Measurements from ENCODE around the gene MAN2C1. TPM values are rescaled to one million over a fixed set of nuclear protein-coding genes. Genes with fewer than 3 reads are reported as not detected.
"Not testable (repeated sequence)": the region's sequence is repeated elsewhere in the genome, so short reads cannot be mapped to it uniquely, and the experiment has no call there.

MAN2C1 gene
- polyA plus RNA-seq, 3 donors, result 79.2 to 112 (median 111) TPM

DNA sequence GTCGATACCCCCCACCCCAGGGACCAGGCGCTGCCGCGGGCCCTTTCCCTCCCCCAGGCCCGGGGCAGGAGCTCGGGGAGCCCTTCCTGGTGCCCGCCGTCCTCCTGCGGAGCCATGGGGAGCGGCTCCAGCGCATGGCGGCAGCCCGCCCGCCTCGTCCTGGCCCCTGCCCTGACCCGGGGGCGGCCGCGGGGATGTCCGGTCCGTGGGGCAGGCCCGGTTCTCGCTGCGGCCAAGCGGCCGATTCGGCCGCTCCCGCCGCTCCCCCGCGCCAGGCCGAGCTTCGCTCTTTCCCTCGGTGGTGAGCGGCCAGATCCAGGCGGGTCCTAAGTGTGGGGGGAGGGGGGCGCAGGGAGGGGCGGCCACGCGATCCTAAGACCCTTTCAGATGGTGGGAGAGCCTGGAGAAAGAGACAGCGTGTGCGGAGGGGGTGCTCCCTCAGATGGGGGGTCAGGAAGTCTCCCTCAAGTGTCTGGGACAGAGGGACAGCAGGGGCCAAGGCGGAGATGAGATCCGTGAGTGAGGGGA, 20.3 kb downstream of the MAN2C1 start:
- no peak for DNase-seq (ENCODE audit: low read depth in 3 of 3, low spot score in 2 of 3)

DNA sequence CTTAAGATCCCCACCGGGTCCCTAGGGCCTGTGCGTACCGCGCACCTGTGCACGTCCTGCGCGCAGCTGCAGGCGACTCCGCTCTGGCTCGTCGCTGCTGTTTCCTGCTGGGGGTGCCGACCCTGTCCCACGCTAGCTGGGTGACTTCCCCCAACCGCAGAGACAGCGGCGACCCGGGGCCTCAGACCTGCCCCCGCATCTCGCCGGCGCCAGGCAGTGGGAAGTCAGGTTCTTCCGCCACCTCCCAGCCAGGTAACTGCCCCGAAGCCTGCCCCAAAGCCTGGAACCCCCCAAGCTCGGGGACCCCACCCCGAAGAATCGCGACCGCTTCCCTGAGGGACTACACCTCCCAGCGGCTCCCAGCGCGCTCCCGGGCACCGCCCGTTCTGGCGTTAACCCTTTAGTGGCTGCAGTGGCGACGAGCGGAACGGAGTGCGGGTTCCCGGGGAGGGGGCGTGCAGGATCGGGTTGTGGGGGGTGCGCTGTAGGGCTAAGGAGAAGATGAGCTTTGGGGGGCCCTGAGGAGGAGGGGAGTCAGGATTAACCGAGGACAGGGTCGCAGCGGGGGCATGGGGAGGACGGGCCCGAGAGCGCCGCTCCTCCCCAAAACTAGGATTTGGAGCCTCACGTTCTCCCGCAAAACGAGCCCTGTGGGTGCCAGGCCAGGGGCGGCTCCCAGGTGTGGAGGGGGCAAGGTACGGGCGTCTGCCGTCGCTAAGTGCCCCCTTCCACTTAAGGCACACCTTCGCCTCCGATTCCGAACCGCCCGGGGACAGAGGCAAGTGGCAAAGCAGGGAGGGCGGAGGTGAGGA, 21.0 kb downstream of the MAN2C1 start:
- DNase-seq (ENCODE audit: low read depth in 3 of 3, low spot score in 2 of 3), result no peak

DNA sequence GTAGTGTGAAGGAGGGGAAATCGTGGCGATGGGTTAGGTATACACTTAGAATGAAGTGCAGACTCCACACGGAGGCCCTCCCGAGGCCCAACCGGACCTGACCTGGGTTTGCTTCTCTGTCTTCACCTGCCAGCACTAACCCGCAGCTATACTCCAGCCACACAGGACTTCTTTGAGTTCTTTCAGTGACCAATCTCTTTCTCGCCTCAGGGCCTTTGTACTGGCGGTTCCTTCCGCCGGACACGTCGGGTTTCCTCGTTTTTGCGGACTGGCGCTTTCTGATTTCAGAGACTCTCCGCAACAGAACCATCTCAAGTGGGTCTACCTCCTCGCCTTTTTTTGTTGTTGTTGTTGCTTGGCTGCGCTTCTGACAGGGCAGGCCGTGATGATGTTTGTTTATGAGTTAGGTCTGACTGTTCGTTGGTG, 21.6 kb downstream of the MAN2C1 start, which contains the start of gene NEIL1:
Gene NEIL1, plus strand, starts transcription at position 244 of the 426 bp plus-strand sequence. CDS start 1,867 bp downstream, outside the sequence.
- DNase-seq (ENCODE audit: low read depth in 3 of 3, low spot score in 2 of 3), result no peak

DNA sequence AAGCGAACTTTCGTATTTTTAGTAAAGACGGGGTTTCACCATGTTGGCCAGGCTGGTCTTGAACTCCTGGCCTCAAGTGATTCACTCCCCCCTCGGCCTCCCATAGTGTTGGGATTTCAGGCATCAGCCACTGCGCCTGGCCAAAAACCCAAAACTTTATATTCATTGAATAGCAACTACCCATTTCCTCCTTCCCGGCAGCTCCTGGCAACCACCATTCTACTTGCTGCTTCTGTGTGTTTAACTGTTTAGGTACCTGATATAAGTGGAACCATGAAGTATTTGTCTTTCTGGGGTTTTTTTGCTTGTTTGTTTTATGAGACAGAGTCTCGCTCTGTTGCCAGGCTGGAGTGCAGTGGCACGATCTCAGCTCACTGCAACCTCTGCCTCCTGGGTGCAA, 24.5 kb downstream of the MAN2C1 start:
- not testable (repeated sequence) for DNase-seq (ENCODE audit: low read depth in 3 of 3, low spot score in 2 of 3)

DNA sequence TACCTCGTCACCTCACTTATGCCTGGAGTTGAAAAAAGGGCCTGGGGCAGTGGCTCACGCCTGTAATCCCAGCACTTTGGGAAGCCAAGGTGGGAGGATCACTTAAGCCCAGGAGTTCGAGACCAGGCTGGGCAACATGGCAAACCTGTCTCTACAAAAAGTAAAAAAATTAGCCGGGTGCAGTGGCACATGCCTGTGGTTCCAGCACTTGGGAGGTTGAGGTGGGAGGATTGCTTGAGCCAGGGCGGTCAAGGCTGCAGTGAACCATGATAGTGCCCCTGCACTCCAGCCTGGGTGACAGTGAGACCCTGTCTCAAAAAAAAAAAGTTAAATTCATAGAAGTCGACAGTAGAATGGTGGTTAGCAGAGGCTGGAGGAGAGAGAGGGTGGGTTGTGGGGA, 26.2 kb downstream of the MAN2C1 start:
- DNase-seq (ENCODE audit: low read depth in 3 of 3, low spot score in 2 of 3), result no peak

DNA sequence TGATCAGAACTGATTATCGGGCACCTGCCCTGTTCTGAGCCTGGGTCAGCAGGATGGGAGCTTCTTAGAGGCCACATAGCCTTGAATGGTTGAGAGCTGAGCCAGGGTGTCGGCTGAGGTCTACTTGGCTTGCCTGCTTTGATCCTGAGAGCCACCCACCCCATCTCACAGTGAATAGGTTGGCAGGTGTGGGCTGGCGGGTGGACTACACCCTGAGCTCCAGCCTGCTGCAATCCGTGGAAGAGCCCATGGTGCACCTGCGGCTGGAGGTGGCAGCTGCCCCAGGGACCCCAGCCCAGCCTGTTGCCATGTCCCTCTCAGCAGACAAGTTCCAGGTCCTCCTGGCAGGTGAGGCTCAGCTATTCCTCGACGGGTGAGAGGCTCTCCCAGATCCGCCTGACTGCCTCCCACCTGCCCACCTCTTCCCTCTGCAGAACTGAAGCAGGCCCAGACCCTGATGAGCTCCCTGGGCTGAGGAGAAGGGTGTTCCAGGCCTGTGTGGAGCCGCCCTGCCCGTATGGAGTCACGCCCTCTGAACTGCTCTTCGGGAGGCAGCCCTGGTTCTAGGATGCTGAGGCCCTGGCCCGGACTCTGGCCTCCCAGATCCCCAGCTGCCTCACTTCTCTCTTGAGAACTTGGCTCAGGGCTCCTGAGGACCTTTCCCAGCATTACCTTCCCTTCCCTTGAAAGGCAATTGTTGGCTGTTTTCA, 28.7 kb downstream of the MAN2C1 start:
- DNase-seq (ENCODE audit: low read depth in 3 of 3, low spot score in 2 of 3), result no peak

DNA sequence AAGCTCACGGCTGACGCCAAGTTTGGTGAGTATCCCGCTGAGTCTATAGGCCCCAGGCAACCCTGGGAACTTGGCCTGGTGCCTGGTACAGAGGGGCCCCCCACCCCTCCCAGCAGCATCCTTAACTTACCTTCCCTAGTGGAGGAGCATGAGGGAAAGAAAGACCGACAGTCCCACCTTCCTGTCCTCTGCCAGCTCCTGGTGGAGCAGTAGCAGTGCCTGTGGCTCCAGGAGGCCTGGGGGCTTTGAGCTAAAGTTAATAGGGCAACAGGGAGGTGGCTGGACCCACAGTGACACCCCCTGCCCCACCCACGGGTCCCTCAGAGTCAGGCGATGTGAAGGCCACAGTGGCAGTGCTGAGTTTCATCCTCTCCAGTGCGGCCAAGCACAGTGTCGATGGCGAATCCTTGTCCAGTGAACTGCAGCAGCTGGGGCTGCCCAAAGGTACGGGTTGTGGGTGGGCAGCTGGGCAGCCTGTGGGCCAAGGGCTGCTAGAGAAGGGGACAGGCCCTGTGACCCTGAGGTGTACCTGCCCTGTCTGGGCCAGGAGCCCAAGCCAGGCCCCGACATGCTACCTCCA, 29.7 kb downstream of the MAN2C1 start:
- DNase-seq (ENCODE audit: low read depth in 3 of 3, low spot score in 2 of 3), result no peak

DNA sequence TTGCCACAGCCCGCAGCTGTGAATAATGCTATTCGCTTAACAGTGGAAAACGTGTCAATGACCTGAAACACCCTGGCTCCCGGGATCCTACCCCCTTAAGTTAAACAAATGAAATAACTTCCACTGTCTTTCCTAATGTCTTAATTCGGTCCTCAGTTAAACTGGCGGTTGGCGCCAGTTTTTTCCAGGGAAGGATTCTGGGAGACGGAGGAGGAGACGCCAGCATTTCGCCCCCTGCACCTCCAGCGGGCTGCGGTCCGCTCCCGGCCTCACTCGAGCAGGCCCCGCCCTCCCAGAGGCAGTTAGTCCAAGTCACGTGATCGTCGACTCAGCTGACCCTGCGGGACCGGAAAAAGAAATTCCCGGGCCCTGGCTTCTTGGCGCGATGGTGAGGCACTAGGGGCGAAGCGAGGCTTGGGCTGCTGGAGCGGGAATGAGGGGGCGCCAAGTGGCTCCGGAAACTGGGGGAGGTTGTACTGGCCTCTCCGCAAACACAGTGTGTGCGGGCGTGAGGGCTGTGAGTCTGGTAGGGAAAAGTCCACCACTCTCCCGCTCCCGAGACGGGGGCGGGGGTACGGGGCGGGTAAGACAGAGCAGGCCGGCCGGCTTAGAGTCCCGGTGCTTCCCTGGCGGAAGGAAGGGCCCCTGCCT, 32.6 kb downstream of the MAN2C1 start, which contains the start of gene COMMD4:
Gene COMMD4, plus strand, starts transcription at position 359 of the 651 bp plus-strand sequence. Its CDS starts 27 bp downstream, at position 386.
- peak; percentile 85 to 91 (median 85) for DNase-seq (ENCODE audit: low read depth in 3 of 3, low spot score in 2 of 3)

DNA sequence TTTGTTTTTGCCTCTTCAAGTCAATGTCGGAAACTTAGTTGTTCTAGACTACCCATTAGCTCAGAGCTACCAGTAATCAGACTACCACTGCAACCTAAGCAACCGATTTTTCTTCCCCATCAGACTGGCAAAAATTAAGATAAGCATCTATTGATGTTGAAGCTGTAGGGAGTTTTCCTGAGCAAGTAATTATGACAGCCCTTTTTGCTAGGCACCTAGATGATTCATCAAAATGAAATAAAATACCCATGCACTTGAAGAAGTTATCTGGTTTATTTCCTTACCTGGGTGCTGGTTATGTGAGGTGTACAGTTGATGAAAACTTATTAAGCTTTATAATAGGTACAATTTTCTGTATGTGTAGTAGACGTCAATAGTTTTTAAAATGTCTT, 33.1 kb downstream of the MAN2C1 start:
- no peak for DNase-seq (ENCODE audit: low read depth in 3 of 3, low spot score in 2 of 3)

DNA sequence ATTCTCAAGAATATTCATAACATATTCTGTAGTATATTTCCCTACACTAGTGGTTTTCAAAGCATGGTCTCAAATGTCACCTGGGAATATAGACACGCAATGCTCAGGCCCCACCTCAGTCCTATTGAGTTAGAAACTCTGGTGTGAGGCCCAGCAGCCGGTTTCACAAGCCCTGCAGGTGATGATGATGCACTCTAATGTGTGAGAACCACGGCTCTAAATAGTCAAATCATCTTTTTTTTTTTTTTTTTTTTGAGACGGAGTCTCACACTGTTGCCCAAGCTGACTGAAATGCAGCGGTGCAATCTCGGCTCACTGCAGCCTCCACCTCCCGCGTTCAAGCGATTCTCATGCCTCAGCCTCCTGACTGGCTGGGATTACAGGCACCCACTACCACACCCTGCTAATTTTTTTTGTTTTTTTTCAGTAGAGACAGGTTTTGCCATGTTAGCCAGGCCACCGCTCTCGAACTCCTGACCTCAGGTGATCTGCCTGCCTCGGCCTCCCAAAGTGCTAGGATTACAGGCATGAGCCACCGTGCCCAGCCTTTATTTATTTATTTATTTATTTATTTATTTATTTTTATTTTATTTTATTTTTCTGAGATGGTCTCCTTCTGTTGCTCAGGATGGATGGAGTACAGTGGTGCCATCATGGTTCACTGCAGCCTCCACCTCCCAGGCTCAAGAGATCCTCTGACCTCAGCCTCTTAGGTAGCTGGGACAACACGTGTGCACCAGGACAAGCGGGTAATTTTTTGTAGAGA, 34.6 kb downstream of the MAN2C1 start:
- DNase-seq (ENCODE audit: low read depth in 3 of 3, low spot score in 2 of 3), result not testable (repeated sequence)

DNA sequence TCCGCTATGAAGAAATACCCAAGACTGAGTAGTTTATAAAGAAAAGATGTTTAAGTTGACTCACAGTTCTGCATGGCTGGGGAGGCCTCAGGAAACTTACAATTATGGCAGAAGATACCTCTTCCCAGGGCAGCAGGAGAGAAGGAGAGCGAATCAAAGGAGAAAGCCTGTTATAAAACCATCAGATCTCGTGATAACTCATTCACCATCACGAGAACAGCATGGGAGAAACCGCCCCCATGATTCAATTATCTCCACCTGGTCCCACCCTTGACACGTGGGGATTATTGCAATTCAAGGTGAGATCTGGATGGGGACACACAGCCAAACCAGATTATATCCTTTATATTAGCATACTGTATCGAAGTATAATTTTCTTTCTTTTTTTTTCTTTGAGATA, 36.3 kb downstream of the MAN2C1 start:
- DNase-seq (ENCODE audit: low read depth in 3 of 3, low spot score in 2 of 3), result not testable (repeated sequence)

DNA sequence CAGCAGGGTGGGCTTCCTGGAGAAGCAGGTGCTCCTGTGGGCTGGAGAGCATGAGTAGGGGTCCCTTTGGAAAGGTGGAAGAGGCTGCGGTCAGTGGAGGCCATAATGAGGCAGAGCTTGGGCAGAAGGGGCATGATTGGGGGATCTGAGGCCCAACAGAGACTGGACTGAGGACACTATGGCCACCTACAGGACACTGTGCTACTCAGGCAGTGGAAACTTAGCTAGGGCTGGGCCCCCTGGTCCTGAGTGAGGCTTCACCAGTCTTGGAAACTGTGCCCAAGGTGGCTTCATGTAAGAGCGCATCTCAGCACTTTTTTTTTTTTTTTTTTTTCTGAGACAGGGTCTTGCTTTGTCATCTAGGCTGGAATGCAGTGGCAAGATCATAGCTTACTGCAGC, 38.8 kb downstream of the MAN2C1 start:
- DNase-seq (ENCODE audit: low read depth in 3 of 3, low spot score in 2 of 3), result no peak

DNA sequence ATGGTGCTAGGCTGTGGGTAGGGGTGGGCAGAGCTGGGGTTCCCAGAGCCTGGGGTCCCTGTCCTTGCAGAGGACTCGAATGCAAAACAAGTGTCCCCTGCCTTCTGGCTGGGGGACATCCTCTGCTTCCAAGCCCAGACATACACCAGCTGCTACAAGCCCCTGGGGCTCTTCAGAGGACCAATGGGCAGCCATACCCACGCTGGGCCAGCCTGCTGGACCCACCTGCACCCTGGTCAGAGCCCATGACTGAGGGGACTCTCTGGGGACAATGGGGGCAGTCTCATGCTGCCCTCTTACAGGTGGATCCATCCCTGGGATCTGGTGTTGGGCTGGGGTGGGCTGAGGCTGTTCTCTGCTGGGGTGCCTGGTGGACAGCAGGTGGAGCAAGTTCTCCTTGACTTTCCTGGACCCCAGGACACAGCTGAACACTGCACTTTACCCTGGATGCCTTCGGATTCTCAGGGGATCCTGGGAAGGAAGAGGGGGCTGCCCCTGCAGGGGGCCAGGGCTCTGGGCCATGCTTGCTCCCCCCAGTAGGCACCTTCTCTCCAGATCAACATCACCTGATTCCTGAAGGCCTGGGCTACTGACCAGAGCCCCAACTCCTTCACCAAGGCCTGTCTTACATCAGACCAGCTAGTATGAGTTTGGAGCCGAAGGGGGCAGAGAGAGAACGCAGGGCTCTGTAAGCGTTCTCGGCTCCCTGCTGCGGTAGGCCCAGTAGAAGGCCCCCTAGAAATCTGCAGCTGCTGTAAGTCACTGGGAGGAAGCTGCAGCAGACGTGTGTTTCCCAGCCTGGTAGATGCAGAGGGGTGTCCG, 39.7 kb downstream of the MAN2C1 start:
- no peak for DNase-seq (ENCODE audit: low read depth in 3 of 3, low spot score in 2 of 3)

DNA sequence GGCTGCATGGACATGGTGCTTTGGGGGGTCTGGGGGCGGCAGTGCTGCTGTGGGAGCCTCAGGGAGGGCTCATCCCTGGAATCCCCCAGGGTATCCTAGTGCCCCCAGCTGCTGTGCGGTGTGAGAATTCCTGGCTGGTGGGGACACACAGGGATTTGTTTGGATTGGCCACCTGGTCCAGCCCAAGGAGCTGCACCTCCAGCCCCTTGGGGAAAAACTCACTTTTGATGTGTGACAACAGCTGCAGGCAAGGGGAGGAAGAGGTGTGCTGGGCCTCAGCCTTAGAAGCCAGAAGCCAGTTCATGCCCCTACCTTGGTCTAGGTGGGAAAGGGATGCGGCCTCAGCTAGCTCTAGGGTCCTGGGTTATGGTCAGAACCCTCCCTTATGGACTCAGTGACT, 40.9 kb downstream of the MAN2C1 start:
- DNase-seq (ENCODE audit: low read depth in 3 of 3, low spot score in 2 of 3), result no peak

DNA sequence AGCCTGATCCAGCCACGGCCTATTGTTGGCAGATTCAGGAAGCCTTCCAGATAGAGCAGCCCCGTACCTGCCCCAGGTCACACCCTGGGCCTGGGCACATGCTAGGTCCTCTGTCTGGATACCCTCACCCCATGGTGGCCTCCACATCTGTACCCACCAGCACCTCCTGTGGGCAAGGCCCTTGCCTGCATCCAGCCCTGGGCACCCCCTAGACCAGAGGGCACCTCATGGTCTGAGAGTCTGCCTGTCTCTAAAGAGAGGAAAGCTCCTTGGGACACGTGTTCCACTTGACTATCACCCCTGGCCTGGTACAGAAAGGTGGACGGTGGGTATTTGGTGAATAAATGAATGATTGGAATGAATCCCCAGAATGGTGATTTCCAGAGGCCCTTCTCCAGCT, 41.4 kb downstream of the MAN2C1 start:
- no peak for DNase-seq (ENCODE audit: low read depth in 3 of 3, low spot score in 2 of 3)

DNA sequence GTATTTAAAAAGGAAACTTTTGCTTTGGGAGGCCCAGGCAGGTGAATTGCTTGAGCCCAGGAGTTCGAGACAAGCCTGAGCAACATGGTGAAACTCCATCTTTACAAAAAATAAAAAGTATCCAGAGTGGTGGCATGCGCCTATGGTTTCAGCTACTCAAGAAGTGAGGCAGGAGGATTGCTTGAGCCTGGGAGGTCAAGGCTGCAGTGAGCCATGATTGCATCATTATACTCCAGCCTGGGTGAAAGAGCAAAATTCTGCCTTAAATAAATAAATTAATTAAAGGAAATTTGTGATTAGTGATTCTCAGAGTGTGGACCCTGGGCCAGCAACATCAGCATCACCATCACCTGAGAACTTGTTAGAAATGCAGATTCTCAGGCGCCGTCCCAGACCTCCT, 42.5 kb downstream of the MAN2C1 start:
- no peak for DNase-seq (ENCODE audit: low read depth in 3 of 3, low spot score in 2 of 3)

DNA sequence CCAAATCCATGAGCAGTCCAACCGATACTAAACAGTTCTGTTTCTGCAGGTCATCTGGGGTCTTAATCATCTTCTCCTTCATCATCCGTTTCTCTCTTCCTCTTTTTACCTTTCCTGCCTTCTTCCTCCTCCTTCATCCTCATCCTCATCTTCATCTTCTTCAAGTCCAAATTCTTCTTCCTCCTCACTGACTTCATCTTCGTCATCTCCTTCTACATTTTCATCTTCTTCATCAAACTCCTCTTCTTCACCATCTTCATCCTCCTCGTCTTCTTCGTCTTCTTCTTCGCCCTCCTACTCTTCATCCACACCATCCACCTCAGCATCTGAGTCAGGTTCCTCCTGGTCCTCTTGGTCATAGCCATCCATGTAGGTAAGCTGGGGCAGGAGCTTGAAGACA, 46.7 kb downstream of the MAN2C1 start:
- DNase-seq (ENCODE audit: low read depth in 3 of 3, low spot score in 2 of 3), result no peak

DNA sequence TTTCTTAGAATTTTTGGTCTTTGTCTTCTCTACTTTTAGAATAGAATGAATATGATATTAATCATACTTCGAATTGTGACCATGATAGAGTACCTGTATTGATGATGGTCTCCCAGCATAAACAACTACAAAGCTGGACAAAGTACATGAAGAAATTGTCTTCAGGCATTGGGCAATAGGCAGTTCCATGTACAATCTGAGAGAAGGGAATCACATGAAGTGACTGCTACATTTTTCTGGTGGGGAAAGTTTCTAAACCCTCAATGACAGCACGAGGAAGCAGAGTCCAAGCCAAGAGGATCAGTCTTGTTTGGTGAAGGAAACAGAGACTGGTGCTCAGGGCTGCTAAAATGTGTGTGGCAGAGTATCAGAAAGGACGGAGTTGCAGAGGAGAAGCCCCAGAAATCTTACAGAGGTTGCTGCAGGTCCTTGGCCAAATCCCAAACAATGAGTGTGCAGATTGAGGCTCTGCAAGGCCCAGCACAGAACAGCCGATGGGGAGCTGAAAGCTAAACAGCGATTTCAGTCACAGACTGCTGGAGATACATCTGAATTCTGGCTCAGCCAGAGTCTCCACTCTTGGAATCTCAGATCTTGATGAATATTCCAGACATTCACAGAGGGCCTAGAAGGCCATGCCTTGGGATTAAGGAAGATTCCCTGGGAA, 49.0 kb downstream of the MAN2C1 start:
- not testable (repeated sequence) for DNase-seq (ENCODE audit: low read depth in 3 of 3, low spot score in 2 of 3)

All from right renal cortex interstitium (tissue), 3 donors.